ENCODE measurements around the gene ZNF292. TPM values are rescaled to one million over a fixed set of nuclear protein-coding genes. Genes with fewer than 3 reads are reported as not detected.

ZNF292 gene
- total and polyA plus RNA-seq, 10 of the 15 experiments (the other 5 are each of a cell fraction or from before 2014, with no cell fraction given): 11.1 to 57.6 (median 30.6) TPM

GRCh38 chr6:87154993-87155841, at the start of gene ZNF292 (continued):
- TF ChIP-seq CUX1 (IDR thresholded peaks at IDR 0.05; ENCODE audit: insufficient replicate concordance, low read depth, low read length): no peak
- TF ChIP-seq SPI1 (IDR thresholded peaks at IDR 0.05; ENCODE audit: borderline replicate concordance, insufficient read depth, low read depth, low read length): peak; percentile 26
- TF ChIP-seq SREBF1 (IDR thresholded peaks at IDR 0.05; ENCODE audit: low read length): no peak; the same call in 1 of the 2 replicates
- no peak for TF ChIP-seq CEBPZ (IDR thresholded peaks at IDR 0.05; ENCODE audit: low read depth, low read length)
- no peak for TF ChIP-seq ZBTB33 (IDR thresholded peaks at IDR 0.05)
- TF ChIP-seq SMAD5 (IDR thresholded peaks at IDR 0.05; ENCODE audit: low read depth): peak; percentile 67; the same call in 1 of the 2 replicates
- peak; percentile 96 for TF ChIP-seq YY1 (IDR thresholded peaks at IDR 0.05; ENCODE audit: low read depth, low read length)
- no peak for TF ChIP-seq ZNF24 (IDR thresholded peaks at IDR 0.05)
